NT2/D1 (cell line): ENCODE measurements around the gene COL8A1.

ENCODE experiments used
- SUZ12 ChIP-seq: IDR thresholded peaks from 2 replicates; pipeline ENCODE4 v1.6.1; 2011; ENCODE audit not compliant: insufficient read length, insufficient read depth; ENCODE audit errors: extremely low read depth
- YY1 ChIP-seq: IDR thresholded peaks from 2 replicates; pipeline ENCODE4 v1.6.1; 2011; ENCODE audit not compliant: insufficient read length, insufficient read depth
- ZNF274 ChIP-seq: IDR thresholded peaks from 2 replicates; pipeline ENCODE4 v1.6.1; 2011; ENCODE audit warnings: mild to moderate bottlenecking, low read depth, low read length

GRCh38 chr3:99767291-99767690, 128.9 kb downstream of the COL8A1 start:
- TF ChIP-seq YY1, result no peak
- no peak for TF ChIP-seq ZNF274
- TF ChIP-seq SUZ12, result no peak
